A549 (cell line): Measurements from ENCODE around the gene FAF1. TPM values are rescaled to one million over a fixed set of nuclear protein-coding genes. Genes with fewer than 3 reads are reported as not detected.

ENCODE experiments used
- ATAC-seq, 2 experiments: fragments of 200-7000 bp in 1 of 2; fragments of >200 bp in 1 of 2; cut with Nextera tagmentation in 1 of 2; cut with Tn5 transposase in 1 of 2; 3 replicates each; pipeline versions ENCODE4 v1.8.0 to v1.9.1; 2018 to 2020; ENCODE audit warnings: mild to moderate bottlenecking in 1 of 2, moderate library complexity in 1 of 2
- CTCF ChIA-PET: fragments of 300-600 bp; sonication (Branson Sonifier 250); formaldehyde crosslinking; extraction: SDS; loops from one replicate; lab custom pipeline; 2021; ENCODE audit warnings: antibody characterized with exemption, inconsistent platforms; lab: Yijun Ruan, JAX
- POLR2A ChIA-PET: fragments of 350-600 bp; formaldehyde crosslinking; extraction: SDS; loops from one replicate; lab custom pipeline; 2021; ENCODE audit warnings: antibody characterized with exemption, inconsistent platforms; lab: Yijun Ruan, JAX
- DNase-seq, 2 experiments: peaks; one replicate each; pipeline versions ENCODE4 v3.0.0 to v3.0.0-alpha.2; 2011 to 2016; ENCODE audit warnings: low read depth in 1 of 2, low spot score in 1 of 2
- FAIRE-seq: peaks from 2 replicates; lab custom pipeline; 2011; peaks lifted over from hg19 to GRCh38; lab: Jason Lieb, UNC
- H3K27ac ChIP-seq, 2 experiments: fragments of >200 bp; sonication (Bioruptor Twin); formaldehyde crosslinking; 3 replicates each; pipeline ENCODE4 v1.5.1; 2016 to 2017
- H3K4me1 ChIP-seq: fragments of >200 bp; sonication (Bioruptor Twin); formaldehyde crosslinking; 3 replicates; pipeline ENCODE4 v1.6.1; 2016
- H3K4me2 ChIP-seq: fragments of >200 bp; sonication (Bioruptor Twin); formaldehyde crosslinking; 3 replicates; pipeline ENCODE4 v1.6.1; 2016
- H3K4me3 ChIP-seq: fragments of >200 bp; sonication (Bioruptor Twin); formaldehyde crosslinking; 3 replicates; pipeline ENCODE4 v1.5.1; 2016
- H3K9me3 ChIP-seq: fragments of >200 bp; sonication (Bioruptor Twin); formaldehyde crosslinking; 3 replicates; pipeline ENCODE4 v1.6.1; 2016
- CHD4 ChIP-seq: fragments of 200-600 bp; sonication (generic); IDR thresholded peaks from 2 replicates; pipeline ENCODE4 v1.6.1; 2016; ENCODE audit warnings: antibody characterized with exemption, mild to moderate bottlenecking, borderline replicate concordance
- EP300 ChIP-seq, 2 experiments: fragments of >200 bp; sonication (Bioruptor Twin); formaldehyde crosslinking; IDR thresholded peaks; 2 replicates in 1 of 2; 3 replicates in 1 of 2; pipeline ENCODE4 v1.6.1; 2016 to 2017
- ESRRA ChIP-seq: fragments of 150-350 bp; IDR thresholded peaks from 2 replicates; pipeline ENCODE4 v1.6.1; 2014; ENCODE audit warnings: mild to moderate bottlenecking, low read length, borderline replicate concordance
- FOSB ChIP-seq: fragments of 250-450 bp; sonication (Bioruptor Pico); IDR thresholded peaks from 2 replicates; pipeline ENCODE4 v1.5.0; 2020; ENCODE audit warnings: mild to moderate bottlenecking, moderate library complexity
- HES2 ChIP-seq: fragments of >200 bp; sonication (Bioruptor Twin); formaldehyde crosslinking; IDR thresholded peaks from 2 replicates; pipeline ENCODE4 v1.6.1; 2016
- MAX ChIP-seq: IDR thresholded peaks from 2 replicates; pipeline ENCODE4 v1.6.1; 2012
- NFE2L2 ChIP-seq: fragments of 150-350 bp; conservative IDR thresholded peaks from 2 replicates; pipeline ENCODE4 v1.6.1; 2014; ENCODE audit warnings: low read length
- PHF8 ChIP-seq: fragments of 200-600 bp; sonication (generic); IDR thresholded peaks from 2 replicates; pipeline ENCODE4 v1.6.1; 2016; ENCODE audit warnings: low read depth, mild to moderate bottlenecking, antibody characterized with exemption, moderate library complexity, borderline replicate concordance
- REST ChIP-seq: fragments of 200-600 bp; sonication (generic); IDR thresholded peaks from 2 replicates; pipeline ENCODE4 v1.6.1; 2016; ENCODE audit warnings: antibody characterized with exemption, mild to moderate bottlenecking, moderate library complexity
- RNF2 ChIP-seq: fragments of 200-600 bp; sonication (generic); IDR thresholded peaks from 2 replicates; pipeline ENCODE4 v1.6.1; 2016; ENCODE audit warnings: low read depth, mild to moderate bottlenecking, antibody characterized with exemption, moderate library complexity, borderline replicate concordance
- SREBF2 ChIP-seq: fragments of 450-650 bp; IDR thresholded peaks from 2 replicates; pipeline ENCODE4 v1.6.1; 2014; ENCODE audit warnings: mild to moderate bottlenecking, moderate library complexity
- TP53 ChIP-seq: fragments of 250-450 bp; sonication (Bioruptor Pico); IDR thresholded peaks from 2 replicates; pipeline ENCODE4 v1.5.0; 2021; ENCODE audit warnings: mild to moderate bottlenecking, moderate library complexity
- USF2 ChIP-seq: fragments of 450-650 bp; IDR thresholded peaks from 2 replicates; pipeline ENCODE4 v1.6.1; 2014; ENCODE audit warnings: antibody characterized with exemption
- ZC3H11A ChIP-seq: fragments of 450-650 bp; IDR thresholded peaks from 2 replicates; pipeline ENCODE4 v1.6.1; 2014; ENCODE audit warnings: antibody characterized with exemption, mild to moderate bottlenecking
- ZNF302 ChIP-seq: fragments of 250-450 bp; sonication (Bioruptor Pico); IDR thresholded peaks from 2 replicates; pipeline ENCODE4 v1.9.0; 2021; ENCODE audit warnings: inconsistent platforms, mild to moderate bottlenecking, moderate library complexity
- WGBS: methylation state at CpG from one replicate; pipeline ENCODE4 v1.1.6; 2017; ENCODE audit errors: missing lambda C conversion rate; 5-methylcytosine and 5-hydroxymethylcytosine counted together
- polyA plus RNA-seq, 4 experiments: library from polyadenylated mRNA; depleted of rRNA in 3 of 4; stranded (reverse); fragments of >200 nt; fragmentation: RNase III in 1 of 4; extraction: RNeasy Plus Mini Kit Qiagen cat#74134 plus additional on column Dnase treatment in 1 of 4; gene quantifications; 2 replicates in 3 of 4; 3 replicates in 1 of 4; pipeline ENCODE4 v1.2.3, GENCODE V29; 2011 to 2017

The FAF1 gene
- polyA plus RNA-seq, 2 of the 4 experiments (the other 2 are of a cell fraction) = 31.7 to 46.2 TPM

- ChIA-PET CTCF (no interaction called here), POLR2A (no interaction called here)
- Histone ChIP-seq H3K4me3 (no peak overlapping the region), H3K4me2 (no peak overlapping the region), H3K9me3 (no peaks in the 10 kb centered on the region), H3K4me1 (no peaks in the 10 kb centered on the region), H3K27ac (no peak overlapping the region)
- DNase-seq = no peak
- ATAC-seq = no peak
- WGBS = 75% methylated on average over 1 of the region's 1 CpG
- TF ChIP-seq MAX = no peak
- no peak for TF ChIP-seq REST
- FAIRE-seq = no peak
Observed at GRCh38 chr1:50454911-50455310, 505.2 kb downstream of the FAF1 start.

- H3K27ac ChIP-seq = no peak overlapping the region
- ChIA-PET CTCF (no interaction called here), POLR2A (no interaction called here)
- FAIRE-seq = no peak
- DNase-seq = no peak
- H3K9me3 ChIP-seq = no peaks in the 10 kb centered on the region
- H3K4me3 ChIP-seq = no peak overlapping the region
- H3K4me2 ChIP-seq = no peak overlapping the region
- no peak for ATAC-seq
- TF ChIP-seq MAX (no peak), NFE2L2 (no peak), HES2 (no peak), ZNF302 (CRISPR knock-in tag) (no peak), RNF2 (no peak), SREBF2 (no peak)
- WGBS = 96% methylated on average over 7 of the region's 7 CpGs
- no peaks in the 10 kb centered on the region for H3K4me1 ChIP-seq
Observed at GRCh38 chr1:50453266-50453665, 506.8 kb downstream of the FAF1 start.

- Histone ChIP-seq H3K4me3 (no peak overlapping the region), H3K4me2 (no peak overlapping the region), H3K4me1 (no peaks in the 10 kb centered on the region), H3K27ac (no peak overlapping the region), H3K9me3 (no peaks in the 10 kb centered on the region)
- ATAC-seq = no peak
- 100% methylated on average over 1 of the region's 1 CpG for WGBS
- DNase-seq = no peak
- ChIA-PET POLR2A (no interaction called here), CTCF (no interaction called here)
- no peak for FAIRE-seq
- TF ChIP-seq PHF8 (no peak), ESRRA (no peak), FOSB (CRISPR knock-in tag) (no peak), EP300 (IDR thresholded peaks at IDR 0.05) (no peak), CHD4 (no peak), TP53 (CRISPR knock-in tag) (no peak), USF2 (no peak), NFE2L2 (no peak), ZC3H11A (no peak)
Observed at GRCh38 chr1:50452700-50453099, 507.4 kb downstream of the FAF1 start.
